SK-N-SH treated with all-trans-retinoic acid at 6 μM for 48 hours (cell line): Measurements from ENCODE around the gene REM2.

ENCODE experiments used
- ATAC-seq: fragments of 200-7000 bp; cut with Tn5 transposase; 3 replicates; pipeline ENCODE4 v1.9.1; 2020; ENCODE audit warnings: mild to moderate bottlenecking, moderate library complexity
- ARNTL ChIP-seq: fragments of 450-650 bp; formaldehyde crosslinking; IDR thresholded peaks from 2 replicates; pipeline ENCODE4 v1.5.0; 2020; ENCODE audit warnings: low read depth, mild to moderate bottlenecking, moderate library complexity, borderline replicate concordance
- BACH2 ChIP-seq: fragments of 250-450 bp; sonication (Bioruptor Pico); IDR thresholded peaks from 2 replicates; pipeline ENCODE4 v1.9.0; 2021; ENCODE audit warnings: mild to moderate bottlenecking, borderline replicate concordance
- CREB5 ChIP-seq: fragments of 250-450 bp; sonication (Bioruptor Pico); IDR thresholded peaks from 2 replicates; pipeline ENCODE4 v1.5.1; 2020; ENCODE audit warnings: low read depth, mild to moderate bottlenecking, moderate library complexity
- CSDC2 ChIP-seq: fragments of 250-450 bp; sonication (Bioruptor Pico); IDR thresholded peaks from 2 replicates; pipeline ENCODE4 v1.5.0; 2020; ENCODE audit warnings: mild to moderate bottlenecking, moderate library complexity
- CSRNP3 ChIP-seq: fragments of 250-450 bp; sonication (Bioruptor Pico); IDR thresholded peaks from 2 replicates; pipeline ENCODE4 v1.5.1; 2021; ENCODE audit warnings: mild to moderate bottlenecking, moderate library complexity
- ESRRG ChIP-seq: fragments of 250-450 bp; sonication (Bioruptor Pico); IDR thresholded peaks from 2 replicates; pipeline ENCODE4 v1.6.1; 2021; ENCODE audit warnings: mild to moderate bottlenecking
- GLIS3 ChIP-seq: fragments of 250-450 bp; sonication (Bioruptor Pico); IDR thresholded peaks from 2 replicates; pipeline ENCODE4 v1.5.0; 2020; ENCODE audit warnings: mild to moderate bottlenecking, moderate library complexity
- ISL1 ChIP-seq: fragments of 250-450 bp; sonication (Bioruptor Pico); IDR thresholded peaks from 2 replicates; pipeline ENCODE4 v2.1.2; 2022; ENCODE audit warnings: mild to moderate bottlenecking, moderate library complexity
- PATZ1 ChIP-seq: fragments of 250-450 bp; sonication (Bioruptor Pico); IDR thresholded peaks from 2 replicates; pipeline ENCODE4 v1.8.0; 2020; ENCODE audit warnings: mild to moderate bottlenecking, moderate library complexity, borderline replicate concordance
- POU6F1 ChIP-seq: fragments of 250-450 bp; sonication (Bioruptor Pico); IDR thresholded peaks from 2 replicates; pipeline ENCODE4 v1.8.0; 2021; ENCODE audit warnings: low read depth, mild to moderate bottlenecking, moderate library complexity, borderline replicate concordance
- PPARA ChIP-seq: fragments of 250-450 bp; sonication (Bioruptor Pico); IDR thresholded peaks from 2 replicates; pipeline ENCODE4 v1.5.0; 2020; ENCODE audit warnings: mild to moderate bottlenecking, borderline replicate concordance
- RARB ChIP-seq: fragments of 250-450 bp; sonication (Bioruptor Pico); IDR thresholded peaks from 2 replicates; pipeline ENCODE4 v1.8.0; 2021; ENCODE audit warnings: mild to moderate bottlenecking, moderate library complexity
- TCF4 ChIP-seq: fragments of 250-450 bp; sonication (Bioruptor Pico); IDR thresholded peaks from 2 replicates; pipeline ENCODE4 v1.8.0; 2021; ENCODE audit warnings: mild to moderate bottlenecking, moderate library complexity, borderline replicate concordance
- TOX ChIP-seq: fragments of 250-450 bp; sonication (Bioruptor Pico); IDR thresholded peaks from 2 replicates; pipeline ENCODE4 v1.8.0; 2021; ENCODE audit warnings: mild to moderate bottlenecking, moderate library complexity, borderline replicate concordance
- ZFP3 ChIP-seq: fragments of 250-450 bp; sonication (Bioruptor Pico); IDR thresholded peaks from 2 replicates; pipeline ENCODE4 v1.5.0; 2020; ENCODE audit warnings: mild to moderate bottlenecking, moderate library complexity
- ZFP30 ChIP-seq: fragments of 450-650 bp; formaldehyde crosslinking; IDR thresholded peaks from 2 replicates; pipeline ENCODE4 v1.5.0; 2022; ENCODE audit warnings: mild to moderate bottlenecking, moderate library complexity
- ZNF565 ChIP-seq: fragments of 450-650 bp; formaldehyde crosslinking; conservative IDR thresholded peaks from 2 replicates; pipeline ENCODE4 v1.5.0; 2020; ENCODE audit warnings: low read depth, mild to moderate bottlenecking, moderate library complexity
- ZNF70 ChIP-seq: fragments of 450-650 bp; formaldehyde crosslinking; IDR thresholded peaks from 2 replicates; pipeline ENCODE4 v1.5.0; 2020; ENCODE audit warnings: mild to moderate bottlenecking, moderate library complexity
- ZNF8 ChIP-seq: fragments of 450-650 bp; formaldehyde crosslinking; IDR thresholded peaks from 2 replicates; pipeline ENCODE4 v1.5.0; 2020; ENCODE audit warnings: mild to moderate bottlenecking, moderate library complexity

Gene REM2

GRCh38 chr14:22929104-22929960, 46.3 kb downstream of the REM2 start, which contains the start of gene PRMT5:
TSS of gene PRMT5 (minus strand) at chr14:22929376. CDS start at chr14:22929361, 15 bp downstream.
- ATAC-seq: peak; percentile 97
- TF ChIP-seq POU6F1 (CRISPR knock-in tag): no peak
- no peak for TF ChIP-seq ZNF565
- no peak for TF ChIP-seq RARB (CRISPR knock-in tag)
- TF ChIP-seq ZNF8 (CRISPR knock-in tag): no peak
- no peak for TF ChIP-seq TCF4
- no peak for TF ChIP-seq ISL1 (CRISPR knock-in tag)
- TF ChIP-seq ZFP30 (CRISPR knock-in tag): no peak
- no peak for TF ChIP-seq PPARA (CRISPR knock-in tag)
- no peak for TF ChIP-seq GLIS3 (CRISPR knock-in tag)
- no peak for TF ChIP-seq ZNF70 (CRISPR knock-in tag)
- TF ChIP-seq ZFP3 (CRISPR knock-in tag): no peak
- no peak for TF ChIP-seq ESRRG (CRISPR knock-in tag)
- no peak for TF ChIP-seq CREB5 (CRISPR knock-in tag)
- TF ChIP-seq PATZ1: no peak
- TF ChIP-seq CSDC2: no peak
- TF ChIP-seq ARNTL: no peak

GRCh38 chr14:22929961-22930364, 46.9 kb downstream of the REM2 start:
- ATAC-seq: no peak
- TF ChIP-seq CREB5 (CRISPR knock-in tag) (no peak), RARB (CRISPR knock-in tag) (no peak), TOX (CRISPR knock-in tag) (no peak), ZFP3 (CRISPR knock-in tag) (no peak), TCF4 (no peak), POU6F1 (CRISPR knock-in tag) (no peak), BACH2 (CRISPR knock-in tag) (no peak), CSRNP3 (CRISPR knock-in tag) (no peak)

GRCh38 chr14:22932146-22932545, 49.1 kb downstream of the REM2 start:
- ATAC-seq: no peak
- no peak for TF ChIP-seq ESRRG (CRISPR knock-in tag)
- TF ChIP-seq TCF4: no peak
- TF ChIP-seq ZNF70 (CRISPR knock-in tag): no peak
- no peak for TF ChIP-seq ZNF8 (CRISPR knock-in tag)
